ENCODE data around the gene COBLL1. TPM values are rescaled to one million over a fixed set of nuclear protein-coding genes. Genes with fewer than 3 reads are reported as not detected.

Gene COBLL1
- total RNA-seq, 1 donor from 2014 or later = 1.0 TPM

- Mint-ChIP-seq H3K27me3 (ENCODE audit: insufficient read depth, low read depth) (no peaks in the 10 kb centered on the region), H3K9me3 (no peaks in the 10 kb centered on the region), H3K27ac (no peak overlapping the region), H3K4me3 (no peak overlapping the region), H3K4me1 (no peaks in the 10 kb centered on the region), H3K36me3 (no peaks in the 10 kb centered on the region)
- H3K4me3 ChIP-seq = no peak overlapping the region
- H3K27me3 ChIP-seq = no peaks in the 10 kb centered on the region
- no peak overlapping the region for H2AFZ ChIP-seq (replicated peaks)
- H3K79me2 ChIP-seq (ENCODE audit: low read depth) = no peaks in the 10 kb centered on the region
- no peak overlapping the region for H3K9ac ChIP-seq
- no peaks in the 10 kb centered on the region for H3K36me3 ChIP-seq
- TF ChIP-seq CTCF (IDR thresholded peaks at IDR 0.05) (no peak), EZH2 (IDR thresholded peaks at IDR 0.05) (no peak), EZH2phosphoT487 (IDR thresholded peaks at IDR 0.05) (no peak)
- no peaks in the 10 kb centered on the region for H3K9me3 ChIP-seq (ENCODE audit: low read depth)
- H3K4me1 ChIP-seq = no peaks in the 10 kb centered on the region
- H3F3A ChIP-seq (ENCODE audit: low read depth) = no peaks in the 10 kb centered on the region
- no peak overlapping the region for H3K27ac ChIP-seq
- no peak overlapping the region for H3K4me2 ChIP-seq
- no peak for DNase-seq (ENCODE audit: low spot score)
- H4K20me1 ChIP-seq (ENCODE audit: low read depth) = no peaks in the 10 kb centered on the region
Measured at GRCh38 chr2:164808776-164809175, 32.8 kb downstream of the COBLL1 start.

- H3K4me1 Mint-ChIP-seq = no peaks in the 10 kb centered on the region
- no peaks in the 10 kb centered on the region for H3K79me2 ChIP-seq (ENCODE audit: low read depth)
- H3F3A ChIP-seq (ENCODE audit: low read depth) = no peaks in the 10 kb centered on the region
- H3K4me1 ChIP-seq = no peaks in the 10 kb centered on the region
- H3K9ac ChIP-seq = no peak overlapping the region
- H4K20me1 ChIP-seq (ENCODE audit: low read depth) = no peaks in the 10 kb centered on the region
- H3K27ac ChIP-seq = no peak overlapping the region
- no peak for TF ChIP-seq EZH2 (IDR thresholded peaks at IDR 0.05)
- no peak for TF ChIP-seq EZH2phosphoT487 (IDR thresholded peaks at IDR 0.05)
- no peak for TF ChIP-seq CTCF (IDR thresholded peaks at IDR 0.05)
- H3K36me3 ChIP-seq = no peaks in the 10 kb centered on the region
- no peak overlapping the region for H3K27ac Mint-ChIP-seq
- no peaks in the 10 kb centered on the region for H3K36me3 Mint-ChIP-seq
- no peak overlapping the region for H2AFZ ChIP-seq (replicated peaks)
- DNase-seq (ENCODE audit: low spot score) = no peak
- no peak overlapping the region for H3K4me3 Mint-ChIP-seq
- no peaks in the 10 kb centered on the region for H3K27me3 Mint-ChIP-seq (ENCODE audit: insufficient read depth, low read depth)
- H3K27me3 ChIP-seq = no peaks in the 10 kb centered on the region
- no peaks in the 10 kb centered on the region for H3K9me3 ChIP-seq (ENCODE audit: low read depth)
- H3K4me3 ChIP-seq = no peak overlapping the region
- H3K9me3 Mint-ChIP-seq = no peaks in the 10 kb centered on the region
- no peak overlapping the region for H3K4me2 ChIP-seq
Measured at GRCh38 chr2:164803776-164804466, 37.7 kb downstream of the COBLL1 start.

GRCh38 chr2:164802095-164802707 is 39.4 kb downstream of the COBLL1 start:
- Mint-ChIP-seq H3K4me3 (no peak overlapping the region), H3K27ac (no peak overlapping the region), H3K27me3 (ENCODE audit: insufficient read depth, low read depth) (no peaks in the 10 kb centered on the region), H3K9me3 (no peaks in the 10 kb centered on the region), H3K4me1 (no peaks in the 10 kb centered on the region), H3K36me3 (no peaks in the 10 kb centered on the region)
- Histone ChIP-seq H3K4me2 (no peak overlapping the region), H3F3A (ENCODE audit: low read depth) (no peaks in the 10 kb centered on the region), H4K20me1 (ENCODE audit: low read depth) (no peaks in the 10 kb centered on the region), H3K27me3 (no peaks in the 10 kb centered on the region), H3K79me2 (ENCODE audit: low read depth) (no peaks in the 10 kb centered on the region), H2AFZ (replicated peaks) (no peak overlapping the region), H3K9me3 (ENCODE audit: low read depth) (no peaks in the 10 kb centered on the region), H3K27ac (no peak overlapping the region), H3K36me3 (no peaks in the 10 kb centered on the region), H3K4me3 (no peak overlapping the region), H3K9ac (no peak overlapping the region), H3K4me1 (no peaks in the 10 kb centered on the region)
- no peak for DNase-seq (ENCODE audit: low spot score)
- no peak for TF ChIP-seq EZH2phosphoT487 (IDR thresholded peaks at IDR 0.05)
- no peak for TF ChIP-seq CTCF (IDR thresholded peaks at IDR 0.05)
- no peak for TF ChIP-seq EZH2 (IDR thresholded peaks at IDR 0.05)

Data from neural progenitor cell (in vitro differentiated cells).